HG02981 (cell line): ENCODE data around the gene ALOX15B.
"Not testable (repeated sequence)": the region's sequence is repeated elsewhere in the genome, so short reads cannot be mapped to it uniquely, and the experiment has no call there.

ENCODE experiments used
- ATAC-seq: cut with Tn5 transposase; IDR thresholded peaks from one replicate; pipeline ENCODE4 v1.9.1; 2021; ENCODE audit warnings: mild to moderate bottlenecking, moderate library complexity; ENCODE audit not compliant: unreplicated experiment

The ALOX15B gene

DNA sequence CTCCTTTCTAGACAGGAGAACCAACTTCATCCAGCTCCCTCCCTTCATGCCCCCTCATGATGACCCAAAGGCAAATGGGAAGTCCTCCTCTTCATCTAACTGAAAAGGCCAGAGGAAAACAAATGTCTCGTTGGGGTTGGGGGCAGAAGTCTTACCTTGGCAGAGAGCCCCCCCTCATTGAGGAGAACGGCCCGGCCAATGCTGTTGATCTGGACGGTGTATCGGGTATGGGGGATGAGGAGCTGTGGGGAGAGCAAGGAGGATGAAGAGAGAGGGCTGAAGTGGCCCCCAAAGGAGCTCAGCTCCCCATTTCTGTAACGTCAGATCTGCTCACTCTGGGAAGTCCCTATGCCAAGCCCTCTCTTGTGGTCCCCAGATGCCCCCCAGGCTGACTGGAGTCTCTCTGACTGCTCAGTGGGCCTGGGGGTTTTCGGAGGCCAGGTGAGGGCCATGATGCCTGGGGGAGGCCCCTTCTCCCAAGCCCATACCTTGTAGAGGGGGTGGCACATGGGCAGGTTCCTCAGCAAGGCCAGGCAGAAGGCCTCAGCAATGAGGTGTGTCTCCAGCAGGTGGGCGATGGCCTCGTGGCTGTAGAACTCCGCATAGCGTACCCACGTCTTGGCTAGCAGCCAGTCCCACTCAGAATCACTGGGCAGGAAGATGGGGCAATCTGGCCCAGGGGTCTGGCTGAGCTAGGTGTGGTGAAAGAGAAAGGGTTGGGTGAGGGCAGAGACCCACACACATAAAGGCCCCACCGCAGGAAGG, 37.8 kb downstream of the ALOX15B start:
- ATAC-seq = no peak

DNA sequence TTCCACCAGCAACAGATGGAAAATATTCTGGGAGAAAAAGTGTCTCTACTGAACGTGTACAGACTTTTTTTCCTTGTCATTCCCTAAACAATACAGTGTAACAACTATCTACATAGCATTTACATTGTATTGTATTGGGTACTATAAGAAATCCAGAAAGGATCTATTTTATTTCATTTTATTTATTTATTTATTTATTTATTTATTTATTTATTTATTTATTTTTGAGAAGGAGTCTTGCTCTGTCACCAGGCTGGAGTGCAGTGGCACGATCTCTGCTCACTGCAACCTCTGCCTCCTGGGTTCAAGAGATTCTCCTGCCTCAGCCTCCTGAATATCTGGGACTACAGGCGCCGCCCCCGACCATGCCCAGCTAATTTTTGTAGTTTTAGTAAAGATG, 39.1 kb downstream of the ALOX15B start:
- not testable (repeated sequence) for ATAC-seq

DNA sequence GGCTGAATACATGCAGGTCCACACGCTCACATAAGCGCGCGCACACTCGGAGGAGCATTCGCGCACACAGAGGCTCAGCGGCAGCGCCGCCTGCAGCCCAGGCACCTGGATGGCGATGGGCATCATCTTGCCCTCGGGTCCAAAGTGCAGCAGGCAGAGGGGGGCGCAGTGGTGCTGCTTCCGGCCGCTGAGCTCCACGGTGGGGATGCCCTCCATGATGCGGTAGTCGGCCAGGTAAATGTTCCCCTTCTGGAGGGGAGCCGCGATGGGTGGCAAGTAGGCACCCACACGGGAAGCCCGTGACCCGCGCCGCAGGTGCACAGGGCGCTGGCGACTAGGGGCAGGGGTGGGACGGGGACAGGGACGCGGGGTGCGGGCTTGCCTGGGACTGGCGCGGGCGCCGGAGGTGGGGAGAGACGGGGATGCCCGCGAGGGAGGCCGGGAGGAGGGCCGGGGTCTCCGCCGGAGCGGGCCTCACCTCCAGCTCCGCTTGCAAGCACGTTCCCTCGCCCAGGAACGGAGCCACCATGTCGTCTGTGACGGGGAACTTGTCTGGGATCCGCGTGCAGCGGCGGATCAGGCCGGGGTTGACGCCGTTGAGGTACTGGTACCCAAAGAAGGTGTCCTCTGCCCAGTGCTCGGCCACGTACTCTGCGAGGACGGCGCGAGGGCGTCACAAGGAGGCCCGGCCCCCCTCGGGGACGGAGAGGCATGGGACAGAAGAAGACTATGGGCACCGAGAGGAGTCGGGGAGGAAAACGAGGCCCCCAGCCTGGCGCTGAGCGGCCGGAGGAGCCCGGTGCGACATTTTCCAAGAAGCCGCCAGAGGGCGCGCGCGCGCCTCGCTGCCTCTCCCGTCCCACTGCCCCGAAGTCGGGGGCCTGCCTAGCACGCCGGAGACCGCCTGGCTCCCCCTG, 40.7 kb downstream of the ALOX15B start:
- no peak for ATAC-seq

GRCh38 chr17:8080208-8080798, 41.4 kb downstream of the ALOX15B start:
- ATAC-seq = no peak

DNA sequence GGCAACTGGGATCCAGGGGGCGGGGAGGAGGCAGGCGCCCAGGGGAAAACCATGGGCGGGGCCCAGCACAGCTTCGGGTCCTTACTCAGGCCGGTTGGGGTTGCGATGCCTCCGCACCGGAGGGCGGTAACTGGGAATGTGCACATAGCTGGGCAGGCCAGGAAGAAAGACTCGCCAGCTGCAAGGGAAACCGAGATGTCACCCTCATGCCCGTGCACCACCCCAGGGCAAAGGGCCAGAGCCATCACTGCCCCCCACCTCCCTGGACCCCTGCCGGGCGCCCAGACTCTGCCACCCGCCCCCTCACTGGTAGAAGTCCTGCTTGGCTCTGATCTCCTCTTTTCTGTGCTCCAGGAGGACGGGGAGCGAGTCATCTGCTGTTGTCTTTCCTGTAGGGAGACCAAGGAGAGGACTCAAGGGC, 42.0 kb downstream of the ALOX15B start:
- ATAC-seq = no peak

- no peak for ATAC-seq
These were observed 43.0 kb downstream of the ALOX15B start for GRCh38 chr17:8081876-8082275.

DNA sequence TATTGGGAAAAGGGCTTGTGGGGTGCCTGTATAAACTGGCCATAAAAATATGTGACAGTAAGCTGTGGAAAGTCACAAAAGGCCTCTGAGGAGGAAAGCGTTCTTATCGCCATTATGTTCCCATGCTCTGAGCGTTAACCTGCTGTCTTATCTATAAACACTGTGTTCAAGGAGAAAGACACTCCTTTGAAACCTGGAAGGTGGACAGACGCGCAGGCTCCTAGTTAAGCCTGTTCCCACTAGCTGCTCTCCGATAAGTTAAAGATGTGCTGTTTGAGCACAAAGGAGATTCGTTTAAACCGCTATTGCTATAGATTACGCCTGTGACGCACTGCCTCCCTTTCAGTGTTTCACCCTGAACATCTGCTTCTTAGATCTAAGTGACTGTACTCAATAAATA, 43.4 kb downstream of the ALOX15B start:
- no peak for ATAC-seq

DNA sequence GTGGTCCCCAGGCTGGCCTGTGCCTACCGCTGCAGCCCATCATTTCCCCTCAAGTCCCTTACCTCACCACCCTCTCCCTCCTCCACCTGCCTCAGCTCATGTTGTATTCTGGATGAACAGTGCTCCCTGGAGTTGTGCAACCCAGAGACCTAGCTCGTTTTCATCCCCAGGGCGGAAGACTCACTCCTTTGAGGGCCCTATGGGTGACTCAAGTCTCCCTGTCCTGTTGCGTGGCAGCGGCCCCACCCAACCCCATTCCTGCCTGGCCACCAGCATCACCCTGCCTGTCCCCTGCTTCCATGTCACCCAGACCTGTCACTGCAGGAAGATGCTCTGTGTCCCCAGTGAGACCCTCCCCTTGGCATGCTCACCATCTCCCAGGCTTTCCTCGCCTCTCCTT, 45.4 kb downstream of the ALOX15B start:
- ATAC-seq = no peak

- ATAC-seq = no peak
These were observed 48.5 kb downstream of the ALOX15B start, which contains the start of gene ALOX12B for GRCh38 chr17:8087075-8087951. ALOX12B (minus strand) TSS chr17:8087716; CDS start chr17:8087442, 274 bp downstream.

DNA sequence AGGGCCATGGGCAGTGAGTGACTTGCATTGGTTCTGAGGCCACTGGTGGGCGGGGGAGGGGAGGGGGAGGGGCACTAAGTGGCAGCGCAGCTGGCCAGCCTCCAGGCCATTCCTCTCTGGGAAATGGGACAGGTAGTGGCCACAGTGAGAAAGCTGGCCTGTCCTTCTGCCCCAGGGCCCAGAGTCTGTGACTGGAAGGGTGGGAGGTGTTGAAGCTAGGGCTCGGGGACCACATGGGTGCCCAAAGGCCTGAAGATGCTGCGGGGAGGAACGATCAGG, 49.0 kb downstream of the ALOX15B start:
- no peak for ATAC-seq

- no peak for ATAC-seq
These were observed 50.9 kb downstream of the ALOX15B start for GRCh38 chr17:8089728-8090127.

DNA sequence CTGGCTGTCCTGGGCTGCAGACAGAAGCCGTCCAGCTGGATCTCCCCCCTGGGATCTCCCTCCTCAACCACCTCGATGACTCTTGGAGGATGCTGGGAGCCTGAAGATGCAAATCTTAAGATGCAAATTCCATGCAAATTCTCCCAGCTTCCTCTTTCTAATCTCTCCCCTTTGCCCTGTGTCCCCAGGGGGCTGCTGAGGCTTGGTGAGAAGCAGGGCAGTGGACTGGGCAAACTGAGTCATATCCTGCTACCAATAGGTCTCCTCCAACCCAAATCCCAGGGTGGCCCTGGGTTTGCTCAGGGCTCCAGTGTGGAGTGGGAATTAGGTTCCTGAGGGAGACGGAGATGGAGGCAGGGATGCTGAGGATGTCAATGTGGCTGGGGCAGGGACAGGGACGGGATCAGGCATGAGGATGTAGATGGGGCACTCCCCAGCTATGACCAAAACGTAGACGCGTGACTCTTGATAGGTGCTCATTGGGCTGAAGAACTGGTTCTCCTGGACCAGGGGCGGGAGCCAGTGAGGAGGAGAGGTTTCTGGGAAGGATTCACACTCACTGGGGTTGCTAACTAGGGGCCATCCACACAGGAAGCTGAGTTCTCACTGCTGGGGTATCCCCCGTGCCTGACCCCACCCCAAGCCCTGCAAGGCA, 52.3 kb downstream of the ALOX15B start:
- ATAC-seq = peak; percentile 63

DNA sequence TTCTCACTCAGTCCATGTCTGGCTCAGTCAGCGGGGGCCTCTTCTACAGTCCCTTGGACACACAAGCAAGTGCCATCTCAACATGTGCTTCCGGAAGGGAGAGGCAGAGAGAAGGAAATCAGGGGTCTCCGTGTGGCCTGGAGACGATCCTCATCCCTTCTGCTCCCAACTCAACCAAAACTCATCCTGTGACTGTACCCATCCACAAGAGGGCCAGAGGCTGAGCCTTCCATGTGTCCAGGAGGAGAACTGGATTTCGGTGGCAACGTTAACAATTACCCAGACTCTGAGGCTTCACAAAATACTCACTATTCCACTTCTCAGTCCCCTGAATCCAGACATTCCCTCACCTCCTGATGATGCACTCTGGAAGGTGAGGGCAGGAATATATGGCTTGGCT, 56.5 kb downstream of the ALOX15B start:
- ATAC-seq = no peak

DNA sequence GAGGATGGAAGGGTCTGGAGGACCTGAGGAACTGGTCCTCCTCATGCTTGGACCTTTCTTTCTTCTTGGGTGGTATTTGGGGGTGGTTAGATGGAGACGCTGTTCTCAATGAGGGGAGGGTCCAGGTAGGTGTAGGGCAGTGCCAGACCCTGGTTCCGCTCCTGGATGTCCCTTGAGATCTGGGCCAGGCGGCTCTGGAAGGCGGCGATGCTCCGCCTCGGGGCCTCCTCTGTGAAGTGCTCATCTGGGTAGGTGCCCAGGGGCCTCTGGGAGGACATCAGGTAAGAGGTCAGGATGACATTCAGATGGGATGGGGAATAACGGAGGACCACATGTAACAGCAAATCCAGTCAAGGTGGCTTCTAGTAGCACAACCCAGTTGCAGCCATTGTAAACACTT, 57.7 kb downstream of the ALOX15B start:
- ATAC-seq = no peak
